Stimulated activated CD8-positive, alpha-beta memory T cell treated with anti-CD3 and anti-CD28 coated beads, Interleukin-15, amount 100 ng/mL, for 24 hours (primary cell): Measurements from ENCODE around the gene FMNL2.

Experiments used
- DNase-seq: peaks from one replicate; pipeline ENCODE4 v3.0.0-alpha.2; 2020; ENCODE audit warnings: low read depth

The FMNL2 gene

GRCh38 chr2:152529420-152530115 is 194.6 kb downstream of the FMNL2 start:
- DNase-seq = no peak

- DNase-seq = no peak
Observed at GRCh38 chr2:152532241-152532640, 197.3 kb downstream of the FMNL2 start.

GRCh38 chr2:152534460-152535135 is 199.6 kb downstream of the FMNL2 start:
- DNase-seq = no peak

GRCh38 chr2:152537081-152537651 is 202.2 kb downstream of the FMNL2 start:
- DNase-seq = no peak

GRCh38 chr2:152539424-152539823 is 204.4 kb downstream of the FMNL2 start:
- no peak for DNase-seq

GRCh38 chr2:152541712-152542111 is 206.7 kb downstream of the FMNL2 start:
- DNase-seq = no peak

- DNase-seq = no peak
Observed at GRCh38 chr2:152542337-152542994, 207.5 kb downstream of the FMNL2 start.

GRCh38 chr2:152542995-152543481 is 208.1 kb downstream of the FMNL2 start:
- DNase-seq = no peak

GRCh38 chr2:152543717-152544116 is 208.7 kb downstream of the FMNL2 start:
- no peak for DNase-seq

- no peak for DNase-seq
Observed at GRCh38 chr2:152544638-152545037, 209.7 kb downstream of the FMNL2 start.

GRCh38 chr2:152546230-152546837 is 211.4 kb downstream of the FMNL2 start:
- DNase-seq = no peak

- DNase-seq = no peak
Observed at GRCh38 chr2:152548111-152548875, 213.3 kb downstream of the FMNL2 start.

GRCh38 chr2:152548996-152549395 is 214.0 kb downstream of the FMNL2 start:
- no peak for DNase-seq

- no peak for DNase-seq
Observed at GRCh38 chr2:152549423-152549822, 214.4 kb downstream of the FMNL2 start.

GRCh38 chr2:152550386-152550785 is 215.4 kb downstream of the FMNL2 start:
- no peak for DNase-seq

GRCh38 chr2:152552888-152553287 is 217.9 kb downstream of the FMNL2 start:
- no peak for DNase-seq

GRCh38 chr2:152553518-152553917 is 218.5 kb downstream of the FMNL2 start:
- DNase-seq = no peak

GRCh38 chr2:152555048-152555447 is 220.1 kb downstream of the FMNL2 start:
- DNase-seq = no peak

GRCh38 chr2:152556506-152556905 is 221.5 kb downstream of the FMNL2 start:
- DNase-seq = no peak

GRCh38 chr2:152557273-152557888 is 222.4 kb downstream of the FMNL2 start:
- no peak for DNase-seq
